Measurements from ENCODE around the gene MED4. TPM values are rescaled to one million over a fixed set of nuclear protein-coding genes. Genes with fewer than 3 reads are reported as not detected.

The MED4 gene
- total RNA-seq: 10 to 100 TPM; 23.3 to 50.7 (median 42.6) TPM
- 10 to 100 TPM; 50.0 to 63.8 TPM for polyA plus RNA-seq
- long read RNA-seq, donor 1, transcript MED4-201 (7 exons, 2,022 nt): major isoform, 143 of 192 reads
- long read RNA-seq, donor 1, transcript MED4-202 (7 exons, 931 nt): minor isoform, 27 of 192 reads
- long read RNA-seq, donor 1, partial matches to known transcripts: 3 of 192 reads
- long read RNA-seq, donor 1, other reads (novel, unspliced or antisense): 17 of 192 reads
- long read RNA-seq, donor 2, transcript MED4-202 (7 exons, 931 nt): minor isoform, 20 of 2,027 reads
- long read RNA-seq, donor 2, transcript MED4-201 (7 exons, 2,022 nt): major isoform, 70 of 2,027 reads
- long read RNA-seq, donor 2, partial matches to known transcripts: 1,921 of 2,027 reads
- long read RNA-seq, donor 2, other reads (novel, unspliced or antisense): 15 of 2,027 reads
- long read RNA-seq, donor 3, transcript MED4-201 (7 exons, 2,022 nt): major isoform, 62 of 95 reads
- long read RNA-seq, donor 3, transcript MED4-202 (7 exons, 931 nt): minor isoform, 18 of 95 reads
- long read RNA-seq, donor 3, partial matches to known transcripts: 2 of 95 reads
- long read RNA-seq, donor 3, other reads (novel, unspliced or antisense): 13 of 95 reads

- Histone ChIP-seq H3K9me3 (no peaks in the 10 kb centered on the region), H3K4me3 (peak within 1 kb of the TSS; percentile 56), H3K36me3 (no peaks in the 10 kb centered on the region), H3K27me3 (no peaks in the 10 kb centered on the region), H3K4me1 (ENCODE audit: insufficient read depth) (peaks cover 13% of the 10 kb centered on the region), H3K27ac (peak within 1 kb of the TSS; percentile 54 to 84)
- peak; percentile 93 to 98 (median 96) for DNase-seq
- 8 to 9% (median 9%) methylated on average over 54 of the region's 54 CpGs for WGBS, 3 donors
- intact Hi-C loops (cut with DNase I): no loop called here
- TF ChIP-seq CTCF (IDR thresholded peaks at IDR 0.05) (peak; percentile 97 to 99 (median 98)), EP300 (IDR thresholded peaks at IDR 0.05) (no peak), POLR2A (IDR thresholded peaks at IDR 0.05) (peak; percentile 80)
These were observed at the start of gene MED4 for GRCh38 chr13:48094781-48095502. TSS of gene MED4 (minus strand) at chr13:48095104. CDS start at chr13:48095078, 26 bp downstream.

- peak overlapping the region in 1 of 2 donors; percentile 40 for H3K27ac ChIP-seq
- intact Hi-C loops (cut with DNase I): no loop called here
- TF ChIP-seq EP300 (IDR thresholded peaks at IDR 0.05): no peak
- no peak for TF ChIP-seq POLR2A (IDR thresholded peaks at IDR 0.05)
- no peak for TF ChIP-seq CTCF (IDR thresholded peaks at IDR 0.05)
- no peaks in the 10 kb centered on the region for H3K36me3 ChIP-seq
- 55 to 59% (median 58%) methylated on average over 7 of the region's 7 CpGs for WGBS, 3 donors
- no peaks in the 10 kb centered on the region for H3K27me3 ChIP-seq
- peak in 1 of 5 donors; percentile 30 for DNase-seq
- peaks cover 4% of the 10 kb centered on the region for H3K4me1 ChIP-seq (ENCODE audit: insufficient read depth)
- no peaks in the 10 kb centered on the region for H3K9me3 ChIP-seq
- no peak overlapping the region for H3K4me3 ChIP-seq
These were observed 49.6 kb upstream of the MED4 start for GRCh38 chr13:48144413-48145035.

- no peak for TF ChIP-seq EP300 (IDR thresholded peaks at IDR 0.05)
- no peak for TF ChIP-seq POLR2A (IDR thresholded peaks at IDR 0.05)
- no peak for TF ChIP-seq CTCF (IDR thresholded peaks at IDR 0.05)
- intact Hi-C loops (cut with DNase I): no loop called here
- no peak for DNase-seq
- no peaks in the 10 kb centered on the region for H3K36me3 ChIP-seq
- H3K4me1 ChIP-seq (ENCODE audit: insufficient read depth): peaks cover 4% of the 10 kb centered on the region
- no peaks in the 10 kb centered on the region for H3K9me3 ChIP-seq
- 79 to 93% (median 90%) methylated on average over 3 of the region's 3 CpGs for WGBS, 3 donors
- H3K27ac ChIP-seq: no peak overlapping the region
- no peak overlapping the region for H3K4me3 ChIP-seq
- H3K27me3 ChIP-seq: no peaks in the 10 kb centered on the region
These were observed 47.5 kb upstream of the MED4 start for GRCh38 chr13:48142436-48142835.

- Histone ChIP-seq H3K27me3 (no peaks in the 10 kb centered on the region), H3K9me3 (no peaks in the 10 kb centered on the region), H3K4me3 (no peak overlapping the region), H3K36me3 (no peaks in the 10 kb centered on the region), H3K27ac (no peak overlapping the region), H3K4me1 (ENCODE audit: insufficient read depth) (no peaks in the 10 kb centered on the region)
- 89 to 95% (median 93%) methylated on average over 4 of the region's 4 CpGs for WGBS, 3 donors
- intact Hi-C loops (cut with DNase I): no loop called here
- DNase-seq: no peak
- TF ChIP-seq POLR2A (IDR thresholded peaks at IDR 0.05) (no peak), EP300 (IDR thresholded peaks at IDR 0.05) (no peak), CTCF (IDR thresholded peaks at IDR 0.05) (no peak)
These were observed 43.4 kb upstream of the MED4 start for GRCh38 chr13:48138270-48138669.
